Loucy (cell line): ENCODE measurements around the gene UGT2B15.
"Not testable (repeated sequence)": the region's sequence is repeated elsewhere in the genome, so short reads cannot be mapped to it uniquely, and the experiment has no call there.

Experiments
- H2AFZ ChIP-seq: fragments of 200-600 bp; sonication (generic); 2 replicates; pipeline ENCODE4 v1.6.0; 2016; ENCODE audit warnings: antibody characterized with exemption, mild to moderate bottlenecking, low read length, moderate library complexity
- H3F3A ChIP-seq: fragments of 200-600 bp; 2 replicates; pipeline ENCODE4 v1.6.0; 2016; ENCODE audit warnings: antibody characterized with exemption, low read depth, mild to moderate bottlenecking
- H3K27me3 ChIP-seq: fragments of 200-600 bp; sonication (generic); 2 replicates; pipeline ENCODE4 v1.6.1; 2014; ENCODE audit warnings: low read length, mild to moderate bottlenecking; ENCODE audit not compliant: insufficient read depth, poor library complexity, severe bottlenecking
- H3K36me3 ChIP-seq: fragments of 200-600 bp; sonication (generic); 2 replicates; pipeline ENCODE4 v1.6.1; 2016; ENCODE audit warnings: low read length; ENCODE audit not compliant: insufficient read depth
- H3K4me1 ChIP-seq: fragments of 200-600 bp; sonication (generic); 2 replicates; pipeline ENCODE4 v1.5.1; 2014; ENCODE audit warnings: low read length, mild to moderate bottlenecking; ENCODE audit not compliant: insufficient read depth, poor library complexity, severe bottlenecking
- H3K4me2 ChIP-seq: fragments of 200-600 bp; sonication (generic); 2 replicates; pipeline ENCODE4 v1.6.0; 2014; ENCODE audit warnings: antibody characterized with exemption, low read length, low read depth, mild to moderate bottlenecking; ENCODE audit not compliant: poor library complexity, severe bottlenecking
- H3K4me3 ChIP-seq: fragments of 200-600 bp; sonication (generic); 2 replicates; pipeline ENCODE4 v1.5.1; 2014; ENCODE audit warnings: low read length, mild to moderate bottlenecking, mixed read lengths; ENCODE audit not compliant: poor library complexity, severe bottlenecking
- H3K79me2 ChIP-seq: fragments of 200-600 bp; sonication (generic); 2 replicates; pipeline ENCODE4 v1.6.1; 2014; ENCODE audit warnings: low read length; ENCODE audit not compliant: insufficient read depth
- H3K9ac ChIP-seq: fragments of 200-600 bp; sonication (generic); 2 replicates; pipeline ENCODE4 v1.6.0; 2014; ENCODE audit warnings: mild to moderate bottlenecking, low read depth, low read length, moderate library complexity; ENCODE audit not compliant: poor library complexity, severe bottlenecking
- H3K9me2 ChIP-seq: fragments of 200-600 bp; sonication (generic); replicated peaks from 2 replicates; pipeline ENCODE4 v1.6.1; 2016; ENCODE audit warnings: low read depth, low read length, mixed read lengths
- H3K9me3 ChIP-seq: fragments of 200-600 bp; sonication (generic); 2 replicates; pipeline ENCODE4 v1.6.1; 2014; ENCODE audit warnings: mild to moderate bottlenecking, antibody characterized with exemption, low read length, low read depth; ENCODE audit not compliant: insufficient read depth
- H4K20me1 ChIP-seq: fragments of 200-600 bp; sonication (generic); 2 replicates; pipeline ENCODE4 v1.6.0; 2014; ENCODE audit warnings: antibody characterized with exemption, low read length, mild to moderate bottlenecking; ENCODE audit not compliant: insufficient read depth, poor library complexity, severe bottlenecking
- CTCF ChIP-seq: fragments of 200-600 bp; sonication (generic); conservative IDR thresholded peaks from 2 replicates; pipeline ENCODE4 v1.5.1; 2014; ENCODE audit warnings: mild to moderate bottlenecking, antibody characterized with exemption, low read length
- EZH2phosphoT487 ChIP-seq: fragments of 200-600 bp; IDR thresholded peaks from 2 replicates; pipeline ENCODE4 v1.6.1; 2018; ENCODE audit warnings: antibody characterized with exemption, mild to moderate bottlenecking, moderate library complexity, borderline replicate concordance

UGT2B15 gene

GRCh38 chr4:68673143-68673542 is 2.7 kb upstream of the UGT2B15 start:
- Histone ChIP-seq H3K4me3 (no peak overlapping the region), H4K20me1 (no peaks in the 10 kb centered on the region), H3K27me3 (no peaks in the 10 kb centered on the region), H3K4me2 (no peak overlapping the region), H3K4me1 (no peaks in the 10 kb centered on the region), H3K9ac (no peak overlapping the region), H3F3A (no peaks in the 10 kb centered on the region), H3K79me2 (no peaks in the 10 kb centered on the region), H3K36me3 (no peaks in the 10 kb centered on the region), H3K9me3 (no peaks in the 10 kb centered on the region), H2AFZ (no peak overlapping the region), H3K9me2 (no peaks in the 10 kb centered on the region)
- TF ChIP-seq EZH2phosphoT487 (no peak), CTCF (no peak)

- not testable (repeated sequence) for H4K20me1 ChIP-seq, H3K9me2 ChIP-seq, H3K36me3 ChIP-seq, H2AFZ ChIP-seq, H3F3A ChIP-seq, H3K79me2 ChIP-seq, H3K9ac ChIP-seq, H3K4me3 ChIP-seq, H3K27me3 ChIP-seq, H3K4me1 ChIP-seq, H3K9me3 ChIP-seq, H3K4me2 ChIP-seq
These were observed 765 bp upstream of the UGT2B15 start for GRCh38 chr4:68671217-68671616.

- not testable (repeated sequence) for H3K4me2 ChIP-seq, H3K27me3 ChIP-seq, H3F3A ChIP-seq, H3K9me3 ChIP-seq, H3K9me2 ChIP-seq, H4K20me1 ChIP-seq, H3K9ac ChIP-seq, H2AFZ ChIP-seq, H3K79me2 ChIP-seq, H3K4me3 ChIP-seq, H3K4me1 ChIP-seq, H3K36me3 ChIP-seq
These were observed 1.8 kb downstream of the UGT2B15 start for GRCh38 chr4:68668537-68669163.

- not testable (repeated sequence) for H3K9me2 ChIP-seq, H3K36me3 ChIP-seq, H2AFZ ChIP-seq, H4K20me1 ChIP-seq, H3K4me3 ChIP-seq, H3K9ac ChIP-seq, H3K4me2 ChIP-seq, H3K4me1 ChIP-seq, H3K79me2 ChIP-seq, H3K9me3 ChIP-seq, H3F3A ChIP-seq, H3K27me3 ChIP-seq
These were observed 2.9 kb downstream of the UGT2B15 start for GRCh38 chr4:68667551-68667950.

- not testable (repeated sequence) for H3K9me3 ChIP-seq, H3K4me2 ChIP-seq, H3K4me1 ChIP-seq, H3F3A ChIP-seq, H3K9ac ChIP-seq, H3K9me2 ChIP-seq, H3K27me3 ChIP-seq, H3K79me2 ChIP-seq, H3K4me3 ChIP-seq, H4K20me1 ChIP-seq, H2AFZ ChIP-seq, H3K36me3 ChIP-seq
These were observed 5.7 kb downstream of the UGT2B15 start for GRCh38 chr4:68664721-68665120.

GRCh38 chr4:68662836-68663574 is 7.4 kb downstream of the UGT2B15 start:
- H3K36me3 ChIP-seq, H3F3A ChIP-seq, H3K4me3 ChIP-seq, H4K20me1 ChIP-seq, H3K27me3 ChIP-seq, H3K9me3 ChIP-seq, H3K79me2 ChIP-seq, H3K4me1 ChIP-seq, H2AFZ ChIP-seq, H3K9me2 ChIP-seq, H3K4me2 ChIP-seq, H3K9ac ChIP-seq: not testable (repeated sequence)
